PC-9 (cell line): ENCODE measurements around the gene TSSK6. TPM values are rescaled to one million over a fixed set of nuclear protein-coding genes. Genes with fewer than 3 reads are reported as not detected.

ENCODE experiments used
- BruUV-seq: library from RNA; stranded (reverse); fragments of 400-500 nt; replicated peaks from 2 replicates; lab custom pipeline; 2021; lab: Mats Ljungman, UMichigan
- CTCF ChIA-PET: fragments of 300-600 bp; sonication (Branson Sonifier 250); formaldehyde crosslinking; loops from one replicate; lab custom pipeline; 2022; ENCODE audit warnings: antibody characterized with exemption; lab: Charles Lee
- POLR2A ChIA-PET: fragments of 300-600 bp; sonication (Branson Sonifier 250); formaldehyde crosslinking; loops from one replicate; lab custom pipeline; 2022; ENCODE audit warnings: antibody characterized with exemption; ENCODE audit not compliant: unreplicated experiment; lab: Charles Lee
- DNase-seq, 2 experiments: peaks; one replicate each; pipeline versions ENCODE4 v3.0.0 to v3.0.0-alpha.2; 2015 to 2022; ENCODE audit warnings: mixed read lengths in 1 of 2
- H2AFZ ChIP-seq: fragments of 200-600 bp; sonication (generic); 2 replicates; pipeline ENCODE4 v1.8.1; 2017; ENCODE audit warnings: antibody characterized with exemption
- H3F3A ChIP-seq: fragments of 200-600 bp; sonication (generic); 2 replicates; pipeline ENCODE4 v1.8.1; 2017; ENCODE audit warnings: antibody characterized with exemption, mild to moderate bottlenecking, low read depth; ENCODE audit not compliant: insufficient read depth
- H3K27ac ChIP-seq: fragments of 200-600 bp; sonication (generic); 2 replicates; pipeline ENCODE4 v1.6.1; 2016; ENCODE audit warnings: mixed run types
- H3K27me3 ChIP-seq: fragments of 200-600 bp; sonication (generic); 2 replicates; pipeline ENCODE4 v1.6.1; 2016; ENCODE audit warnings: low read depth, mixed run types; ENCODE audit not compliant: insufficient read depth
- H3K36me3 ChIP-seq: fragments of 200-600 bp; sonication (generic); 2 replicates; pipeline ENCODE4 v1.6.1; 2016; ENCODE audit warnings: low read depth, mixed run types
- H3K4me1 ChIP-seq: fragments of 200-600 bp; sonication (generic); replicated peaks from 2 replicates; pipeline ENCODE4 v1.6.1; 2016; ENCODE audit warnings: mixed run types; ENCODE audit not compliant: insufficient read depth
- H3K4me2 ChIP-seq: fragments of 200-600 bp; sonication (generic); 2 replicates; pipeline ENCODE4 v1.6.1; 2017; ENCODE audit warnings: mixed run types
- H3K4me3 ChIP-seq: fragments of 200-600 bp; sonication (generic); 2 replicates; pipeline ENCODE4 v1.6.1; 2016; ENCODE audit warnings: mixed run types
- H3K79me2 ChIP-seq: fragments of 200-600 bp; sonication (generic); 2 replicates; pipeline ENCODE4 v1.6.1; 2017; ENCODE audit warnings: low read depth, mixed run types
- H3K9me2 ChIP-seq: fragments of 200-600 bp; sonication (generic); 2 replicates; pipeline ENCODE4 v1.8.1; 2017; ENCODE audit warnings: mild to moderate bottlenecking; ENCODE audit not compliant: insufficient read depth
- H3K9me3 ChIP-seq: fragments of 200-600 bp; sonication (generic); 2 replicates; pipeline ENCODE4 v1.8.1; 2016; ENCODE audit warnings: low read depth; ENCODE audit not compliant: insufficient read depth
- H4K20me1 ChIP-seq: fragments of 200-600 bp; sonication (generic); 2 replicates; pipeline ENCODE4 v1.8.1; 2017; ENCODE audit not compliant: insufficient read depth
- CTCF ChIP-seq: fragments of 200-600 bp; sonication (generic); conservative IDR thresholded peaks from 2 replicates; pipeline ENCODE4 v1.6.1; 2017; ENCODE audit warnings: mixed run types, antibody characterized with exemption, mild to moderate bottlenecking, moderate library complexity
- EZH2 ChIP-seq: fragments of 200-600 bp; sonication (generic); IDR thresholded peaks from 2 replicates; pipeline ENCODE4 v1.8.0; 2017; ENCODE audit warnings: antibody characterized with exemption, low read depth
- intact Hi-C: fragments of 100-400 bp; cut with micrococcal nuclease; formaldehyde crosslinking; loops from one replicate; pipeline ENCODE4 v1.10.0; 2022; ENCODE audit not compliant: unreplicated experiment
- total RNA-seq: library from RNA; stranded (reverse); gene quantifications from 2 replicates; pipeline ENCODE4 v1.2.3, GENCODE V29; 2021

Gene TSSK6
- total RNA-seq, 1 experiment from 2014 or later: 2.0 TPM

DNA sequence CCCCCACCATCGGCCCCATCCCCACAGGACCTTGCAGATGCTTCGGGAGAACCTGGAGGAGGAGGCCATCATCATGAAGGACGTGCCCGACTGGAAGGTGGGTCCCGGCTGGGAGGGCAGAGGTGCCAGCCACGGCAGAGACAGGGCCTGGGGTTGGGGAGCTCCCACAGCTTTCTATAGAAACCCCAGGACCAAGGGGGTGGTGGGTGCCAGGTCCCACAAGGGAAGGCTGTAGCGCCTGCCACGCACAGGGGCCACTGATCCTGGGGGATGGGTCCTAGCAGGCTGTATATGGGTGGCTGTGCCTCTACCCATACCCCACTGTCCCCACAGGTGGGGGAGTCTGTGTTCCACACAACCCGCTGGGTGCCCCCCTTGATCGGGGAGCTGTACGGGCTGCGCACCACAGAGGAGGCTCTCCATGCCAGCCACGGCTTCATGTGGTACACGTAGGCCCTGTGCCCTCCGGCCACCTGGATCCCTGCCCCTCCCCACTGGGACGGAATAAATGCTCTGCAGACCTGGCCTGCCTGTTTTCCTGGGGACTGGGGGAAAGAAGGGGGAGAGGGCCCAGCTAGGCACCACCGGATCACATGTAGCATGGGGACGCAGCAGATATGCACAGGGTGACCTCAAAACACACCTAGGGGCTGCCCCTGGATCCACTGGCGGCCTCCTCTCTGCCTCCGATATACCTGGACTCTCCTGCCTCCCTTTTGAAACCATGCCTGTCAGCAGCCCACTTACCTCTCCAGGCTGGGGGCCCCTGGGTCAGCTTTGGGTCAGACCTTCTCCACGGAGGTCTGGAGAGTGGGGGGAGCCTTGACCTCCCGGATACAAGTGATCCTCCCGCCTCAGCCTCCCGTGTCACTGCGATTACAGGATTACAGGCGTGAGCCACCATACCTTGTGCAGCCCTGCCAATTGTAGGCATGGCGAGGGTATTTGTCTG, 12.6 kb upstream of the TSSK6 start:
- H3K27ac ChIP-seq: no peak overlapping the region
- H3K9me3 ChIP-seq: no peaks in the 10 kb centered on the region
- POLR2A ChIA-PET: no interaction called here
- no peak overlapping the region for H2AFZ ChIP-seq
- no peaks in the 10 kb centered on the region for H3K4me1 ChIP-seq
- no peak overlapping the region for H3K4me2 ChIP-seq
- H3K36me3 ChIP-seq: peaks cover 5% of the 10 kb centered on the region; the same call in 1 of the 2 replicates
- H3F3A ChIP-seq: peaks cover 25% of the 10 kb centered on the region
- H3K4me3 ChIP-seq: no peak overlapping the region
- no TSS peak for BruUV-seq
- intact Hi-C loops: no loop called here
- H3K27me3 ChIP-seq: no peaks in the 10 kb centered on the region
- H3K9me2 ChIP-seq: no peaks in the 10 kb centered on the region
- H3K79me2 ChIP-seq: peaks cover 2% of the 10 kb centered on the region
- H4K20me1 ChIP-seq: peaks cover 37% of the 10 kb centered on the region
- CTCF ChIA-PET: interaction anchor here (0.6 kb wide), 2 partner anchors 25 to 84 kb away, joined by 3 to 5 read pairs; no protein-coding TSS in a partner anchor
- TF ChIP-seq EZH2: no peak
- no peak for TF ChIP-seq CTCF
- DNase-seq: no peak

GRCh38 chr19:19527371-19527656, 12.0 kb upstream of the TSSK6 start:
- H3K9me2 ChIP-seq: no peaks in the 10 kb centered on the region
- intact Hi-C loops: no loop called here
- H2AFZ ChIP-seq: no peak overlapping the region
- no peaks in the 10 kb centered on the region for H3K27me3 ChIP-seq
- TF ChIP-seq EZH2 (no peak), CTCF (no peak)
- H3K27ac ChIP-seq: no peak overlapping the region
- BruUV-seq: no TSS peak
- H3K9me3 ChIP-seq: no peaks in the 10 kb centered on the region
- peaks cover 43% of the 10 kb centered on the region for H4K20me1 ChIP-seq
- POLR2A ChIA-PET: no interaction called here
- no peak for DNase-seq
- peaks cover 9% of the 10 kb centered on the region for H3K79me2 ChIP-seq
- H3K4me2 ChIP-seq: no peak overlapping the region
- H3K4me3 ChIP-seq: no peak overlapping the region
- peaks cover 19% of the 10 kb centered on the region for H3F3A ChIP-seq
- peaks cover 5% of the 10 kb centered on the region; the same call in 1 of the 2 replicates for H3K36me3 ChIP-seq
- H3K4me1 ChIP-seq: no peaks in the 10 kb centered on the region
- CTCF ChIA-PET: no interaction called here

GRCh38 chr19:19526581-19527370, 11.4 kb upstream of the TSSK6 start:
- intact Hi-C loops: no loop called here
- Histone ChIP-seq H3K4me2 (no peak overlapping the region), H3K4me3 (no peak overlapping the region), H3K79me2 (peaks cover 14% of the 10 kb centered on the region), H4K20me1 (peaks cover 48% of the 10 kb centered on the region), H3K27ac (no peak overlapping the region), H3K4me1 (no peaks in the 10 kb centered on the region), H3K9me2 (no peaks in the 10 kb centered on the region), H3K27me3 (no peaks in the 10 kb centered on the region), H2AFZ (no peak overlapping the region), H3K9me3 (no peaks in the 10 kb centered on the region), H3K36me3 (peaks cover 5% of the 10 kb centered on the region; the same call in 1 of the 2 replicates), H3F3A (peaks cover 15% of the 10 kb centered on the region)
- no TSS peak for BruUV-seq
- CTCF ChIA-PET: no interaction called here
- POLR2A ChIA-PET: no interaction called here
- no peak for TF ChIP-seq CTCF
- no peak for TF ChIP-seq EZH2
- DNase-seq: no peak
